Measurements from ENCODE around the gene CAMK2D.

Gene CAMK2D

GRCh38 chr4:113468165-113469022 is 293.1 kb downstream of the CAMK2D start:
- Histone ChIP-seq H3K4me3 (ENCODE audit: low read depth in 1 of 2, low read length in 2 of 2) (no peak overlapping the region), H3K27me3 (ENCODE audit: insufficient read depth, low read length, poor library complexity) (no peaks in the 10 kb centered on the region)

GRCh38 chr4:113467581-113467980 is 294.0 kb downstream of the CAMK2D start:
- DNase-seq, result no peak
- no peak overlapping the region for H3K4me2 ChIP-seq (ENCODE audit: insufficient read depth, low read length)

More at GRCh38 chr4:113468165-113469022, 293.1 kb downstream of the CAMK2D start:
- H3K4me2 ChIP-seq (ENCODE audit: insufficient read depth, low read length), result no peak overlapping the region
- H3K27ac ChIP-seq (ENCODE audit: low read length), result no peak overlapping the region
- H2AFZ ChIP-seq (ENCODE audit: low read depth, low read length), result no peak overlapping the region
- H3K9me3 ChIP-seq (ENCODE audit: insufficient read depth, low read length, severe bottlenecking), result no peaks in the 10 kb centered on the region
- no peaks in the 10 kb centered on the region for H4K20me1 ChIP-seq (ENCODE audit: insufficient read depth, low read length)
- no peak for TF ChIP-seq EZH2 (IDR thresholded peaks at IDR 0.05; ENCODE audit: borderline replicate concordance, low read depth, low read length, severe bottlenecking)
- no peak overlapping the region for H3K9ac ChIP-seq (ENCODE audit: low read depth, low read length)
- no peaks in the 10 kb centered on the region for H3K36me3 ChIP-seq (ENCODE audit: insufficient read depth, low read length)
- DNase-seq, result no peak
- ATAC-seq (ENCODE audit: insufficient read depth, low read depth), result no peak
- no peaks in the 10 kb centered on the region for H3K4me1 ChIP-seq (ENCODE audit: insufficient read depth, low read length)
- H3K79me2 ChIP-seq (ENCODE audit: insufficient read depth, low read length), result no peaks in the 10 kb centered on the region

GRCh38 chr4:113462286-113462685 is 299.3 kb downstream of the CAMK2D start:
- DNase-seq (no peak), ATAC-seq (ENCODE audit: insufficient read depth, low read depth) (no peak)
- Histone ChIP-seq H4K20me1 (ENCODE audit: insufficient read depth, low read length) (no peaks in the 10 kb centered on the region), H3K79me2 (ENCODE audit: insufficient read depth, low read length) (no peaks in the 10 kb centered on the region), H3K4me2 (ENCODE audit: insufficient read depth, low read length) (no peak overlapping the region), H3K9me3 (ENCODE audit: insufficient read depth, low read length, severe bottlenecking) (no peaks in the 10 kb centered on the region), H2AFZ (ENCODE audit: low read depth, low read length) (no peak overlapping the region), H3K27me3 (ENCODE audit: insufficient read depth, low read length, poor library complexity) (no peaks in the 10 kb centered on the region), H3K9ac (ENCODE audit: low read depth, low read length) (no peak overlapping the region), H3K27ac (ENCODE audit: low read length) (no peak overlapping the region), H3K36me3 (ENCODE audit: insufficient read depth, low read length) (no peaks in the 10 kb centered on the region), H3K4me1 (ENCODE audit: insufficient read depth, low read length) (no peaks in the 10 kb centered on the region), H3K4me3 (ENCODE audit: low read depth in 1 of 2, low read length in 2 of 2) (no peak overlapping the region)
- TF ChIP-seq EZH2 (IDR thresholded peaks at IDR 0.05; ENCODE audit: borderline replicate concordance, low read depth, low read length, severe bottlenecking) (no peak), CTCF (IDR thresholded peaks at IDR 0.05; ENCODE audit: borderline replicate concordance, extremely low read depth, low read length, poor library complexity, severe bottlenecking) (no peak)

More at GRCh38 chr4:113467581-113467980, 294.0 kb downstream of the CAMK2D start:
- Histone ChIP-seq H2AFZ (ENCODE audit: low read depth, low read length) (no peak overlapping the region), H3K4me3 (ENCODE audit: low read depth in 1 of 2, low read length in 2 of 2) (no peak overlapping the region), H4K20me1 (ENCODE audit: insufficient read depth, low read length) (no peaks in the 10 kb centered on the region), H3K4me1 (ENCODE audit: insufficient read depth, low read length) (no peaks in the 10 kb centered on the region), H3K9ac (ENCODE audit: low read depth, low read length) (no peak overlapping the region), H3K27ac (ENCODE audit: low read length) (no peak overlapping the region), H3K79me2 (ENCODE audit: insufficient read depth, low read length) (no peaks in the 10 kb centered on the region), H3K27me3 (ENCODE audit: insufficient read depth, low read length, poor library complexity) (no peaks in the 10 kb centered on the region), H3K36me3 (ENCODE audit: insufficient read depth, low read length) (no peaks in the 10 kb centered on the region), H3K9me3 (ENCODE audit: insufficient read depth, low read length, severe bottlenecking) (no peaks in the 10 kb centered on the region)
- ATAC-seq (ENCODE audit: insufficient read depth, low read depth), result no peak
- TF ChIP-seq CTCF (IDR thresholded peaks at IDR 0.05; ENCODE audit: borderline replicate concordance, extremely low read depth, low read length, poor library complexity, severe bottlenecking) (no peak), EZH2 (IDR thresholded peaks at IDR 0.05; ENCODE audit: borderline replicate concordance, low read depth, low read length, severe bottlenecking) (no peak)

GRCh38 chr4:113461281-113461680 is 300.3 kb downstream of the CAMK2D start:
- no peaks in the 10 kb centered on the region for H3K4me1 ChIP-seq (ENCODE audit: insufficient read depth, low read length)
- TF ChIP-seq EZH2 (IDR thresholded peaks at IDR 0.05; ENCODE audit: borderline replicate concordance, low read depth, low read length, severe bottlenecking) (no peak), CTCF (IDR thresholded peaks at IDR 0.05; ENCODE audit: borderline replicate concordance, extremely low read depth, low read length, poor library complexity, severe bottlenecking) (no peak)
- H3K36me3 ChIP-seq (ENCODE audit: insufficient read depth, low read length), result no peaks in the 10 kb centered on the region
- H3K9ac ChIP-seq (ENCODE audit: low read depth, low read length), result no peak overlapping the region
- ATAC-seq (ENCODE audit: insufficient read depth, low read depth), result no peak
- H3K27me3 ChIP-seq (ENCODE audit: insufficient read depth, low read length, poor library complexity), result no peaks in the 10 kb centered on the region
- H3K4me3 ChIP-seq (ENCODE audit: low read depth in 1 of 2, low read length in 2 of 2), result no peak overlapping the region
- H4K20me1 ChIP-seq (ENCODE audit: insufficient read depth, low read length), result no peaks in the 10 kb centered on the region
- no peak overlapping the region for H3K27ac ChIP-seq (ENCODE audit: low read length)
- no peak overlapping the region for H3K4me2 ChIP-seq (ENCODE audit: insufficient read depth, low read length)
- no peaks in the 10 kb centered on the region for H3K9me3 ChIP-seq (ENCODE audit: insufficient read depth, low read length, severe bottlenecking)
- H2AFZ ChIP-seq (ENCODE audit: low read depth, low read length), result no peak overlapping the region
- no peak for DNase-seq
- no peaks in the 10 kb centered on the region for H3K79me2 ChIP-seq (ENCODE audit: insufficient read depth, low read length)

Measured in DND-41 (cell line).